ENCODE measurements around the gene TNFSF15.

The TNFSF15 gene

DNA sequence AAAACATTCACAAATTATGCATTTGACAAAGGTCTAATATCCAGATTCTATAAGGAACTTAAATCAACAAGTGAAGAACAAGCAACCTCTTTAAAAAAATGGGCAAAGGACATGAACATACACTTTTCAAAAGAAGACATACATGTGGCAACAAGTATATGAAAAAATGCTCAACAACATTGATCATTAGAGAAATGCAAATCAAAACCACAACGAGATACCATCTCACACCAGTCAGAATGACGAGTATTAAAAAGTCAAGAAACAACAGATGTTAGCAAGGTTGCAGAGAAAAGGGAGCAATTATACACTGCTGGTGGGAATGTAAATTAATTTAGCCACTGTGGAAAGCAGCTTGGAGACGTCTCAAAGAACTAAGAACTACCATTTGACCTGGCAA lies 38.9 kb upstream of the TNFSF15 start:
- Histone ChIP-seq H3K9me3 (ENCODE audit: low read length) (no peaks in the 10 kb centered on the region), H3K9ac (ENCODE audit: low read length) (no peak overlapping the region), H3K27me3 (ENCODE audit: control insufficient read depth in 1 of 2, insufficient read depth in 2 of 2, low read length in 2 of 2) (no peaks in the 10 kb centered on the region), H3K4me3 (ENCODE audit: low read depth in 1 of 2, low read length in 2 of 2) (no peak overlapping the region), H3K36me3 (ENCODE audit: insufficient read depth, low read length) (no peaks in the 10 kb centered on the region), H3K4me1 (ENCODE audit: insufficient read depth, low read length) (no peaks in the 10 kb centered on the region), H3K27ac (ENCODE audit: low read depth, low read length) (no peak overlapping the region)

DNA sequence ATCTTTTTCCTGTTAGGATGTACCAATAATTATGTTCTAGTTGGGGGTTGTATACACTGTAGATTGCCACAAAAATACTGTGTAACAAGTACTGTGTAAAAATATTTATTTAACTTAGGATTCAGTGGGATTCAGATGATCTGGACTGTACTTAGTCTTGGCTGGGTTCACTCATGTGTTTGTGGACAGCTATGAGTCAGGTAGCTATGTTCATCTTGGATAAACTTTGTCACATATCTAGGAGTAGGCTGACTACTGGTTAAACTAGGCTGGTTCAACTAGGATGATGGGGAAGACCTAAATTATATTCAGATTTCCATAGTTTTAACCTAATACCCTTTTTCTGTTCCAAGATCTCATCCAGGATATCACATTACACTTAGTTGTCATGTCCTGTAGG lies 32.1 kb upstream of the TNFSF15 start:
- Histone ChIP-seq H3K27ac (ENCODE audit: low read depth, low read length) (no peak overlapping the region), H3K9me3 (ENCODE audit: low read length) (no peaks in the 10 kb centered on the region), H3K27me3 (ENCODE audit: control insufficient read depth in 1 of 2, insufficient read depth in 2 of 2, low read length in 2 of 2) (no peaks in the 10 kb centered on the region), H3K4me1 (ENCODE audit: insufficient read depth, low read length) (no peaks in the 10 kb centered on the region), H3K9ac (ENCODE audit: low read length) (no peak overlapping the region), H3K36me3 (ENCODE audit: insufficient read depth, low read length) (no peaks in the 10 kb centered on the region), H3K4me3 (ENCODE audit: low read depth in 1 of 2, low read length in 2 of 2) (no peak overlapping the region)

DNA sequence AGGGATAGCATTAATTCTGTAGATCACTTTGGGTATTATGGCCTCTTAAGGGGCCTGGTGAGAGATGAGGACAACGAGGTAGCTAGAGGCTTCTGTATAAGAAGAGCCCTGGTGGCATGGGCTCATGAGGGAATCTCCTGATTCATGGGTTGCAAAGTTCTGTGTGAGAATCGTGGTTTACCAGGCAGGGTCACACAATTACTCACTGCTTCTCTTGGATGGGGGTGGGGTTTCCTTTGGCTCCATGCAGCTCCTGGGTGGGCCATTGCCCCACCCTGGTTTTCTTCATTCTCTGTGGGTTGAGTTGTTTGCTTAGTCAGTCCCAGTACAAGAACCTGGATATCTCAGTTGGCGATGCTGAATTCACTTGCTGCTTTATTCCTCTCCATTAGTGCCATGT lies 30.9 kb upstream of the TNFSF15 start:
- H3K9me3 ChIP-seq (ENCODE audit: low read length) = no peaks in the 10 kb centered on the region
- H3K27me3 ChIP-seq (ENCODE audit: control insufficient read depth in 1 of 2, insufficient read depth in 2 of 2, low read length in 2 of 2) = no peaks in the 10 kb centered on the region
- H3K27ac ChIP-seq (ENCODE audit: low read depth, low read length) = no peak overlapping the region
- H3K36me3 ChIP-seq (ENCODE audit: insufficient read depth, low read length) = no peaks in the 10 kb centered on the region
- no peak overlapping the region for H3K9ac ChIP-seq (ENCODE audit: low read length)
- no peak overlapping the region for H3K4me3 ChIP-seq (ENCODE audit: low read depth in 1 of 2, low read length in 2 of 2)
- H3K4me1 ChIP-seq (ENCODE audit: insufficient read depth, low read length) = no peaks in the 10 kb centered on the region

DNA sequence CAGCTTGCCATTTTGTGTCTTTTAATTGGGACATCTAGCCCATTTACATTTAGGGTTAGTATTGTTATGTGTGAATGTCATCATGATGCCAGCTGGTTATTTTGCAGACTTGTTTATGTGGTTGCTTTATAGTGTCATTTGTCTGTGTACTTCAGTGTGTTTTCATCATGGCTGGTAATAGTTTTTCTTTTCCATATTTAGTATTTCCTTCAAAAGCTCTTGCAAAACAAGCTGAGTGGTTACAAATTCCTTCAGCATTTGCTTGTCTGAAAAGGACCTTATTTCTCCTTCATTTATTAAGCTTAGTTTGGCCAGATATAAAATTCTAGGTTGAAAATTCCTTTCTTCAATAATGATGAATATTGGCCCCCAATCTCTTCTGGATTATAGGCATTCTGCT lies 28.5 kb upstream of the TNFSF15 start:
- H3K9ac ChIP-seq (ENCODE audit: low read length) = no peak overlapping the region
- no peaks in the 10 kb centered on the region for H3K36me3 ChIP-seq (ENCODE audit: insufficient read depth, low read length)
- no peak overlapping the region for H3K4me3 ChIP-seq (ENCODE audit: low read depth in 1 of 2, low read length in 2 of 2)
- no peaks in the 10 kb centered on the region for H3K27me3 ChIP-seq (ENCODE audit: control insufficient read depth in 1 of 2, insufficient read depth in 2 of 2, low read length in 2 of 2)
- H3K27ac ChIP-seq (ENCODE audit: low read depth, low read length) = no peak overlapping the region
- H3K9me3 ChIP-seq (ENCODE audit: low read length) = no peaks in the 10 kb centered on the region
- H3K4me1 ChIP-seq (ENCODE audit: insufficient read depth, low read length) = no peaks in the 10 kb centered on the region

DNA sequence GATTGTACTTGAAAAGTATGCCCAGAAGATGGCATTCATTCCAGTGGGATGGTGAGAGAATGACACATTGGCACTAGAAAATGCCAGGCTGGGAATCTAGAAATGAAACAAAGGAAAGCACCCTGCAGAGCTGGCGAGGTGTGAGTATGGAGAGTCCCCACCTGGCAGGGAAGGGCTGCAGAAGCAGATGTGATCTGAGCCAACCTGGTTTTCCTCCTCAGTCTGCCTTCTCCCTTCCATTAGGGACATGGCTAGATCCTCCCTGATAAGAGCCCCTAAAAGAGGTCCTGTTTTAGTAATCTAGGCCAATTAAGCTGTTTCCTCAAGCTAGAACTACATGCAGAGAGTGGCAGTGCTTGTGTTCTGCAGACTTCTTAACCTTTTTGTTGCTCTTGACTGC lies 24.7 kb upstream of the TNFSF15 start:
- H3K27ac ChIP-seq (ENCODE audit: low read depth, low read length) = no peak overlapping the region
- H3K27me3 ChIP-seq (ENCODE audit: control insufficient read depth in 1 of 2, insufficient read depth in 2 of 2, low read length in 2 of 2) = no peaks in the 10 kb centered on the region
- no peak overlapping the region for H3K4me3 ChIP-seq (ENCODE audit: low read depth in 1 of 2, low read length in 2 of 2)
- H3K4me1 ChIP-seq (ENCODE audit: insufficient read depth, low read length) = no peaks in the 10 kb centered on the region
- no peaks in the 10 kb centered on the region for H3K9me3 ChIP-seq (ENCODE audit: low read length)
- H3K9ac ChIP-seq (ENCODE audit: low read length) = no peak overlapping the region
- H3K36me3 ChIP-seq (ENCODE audit: insufficient read depth, low read length) = no peaks in the 10 kb centered on the region

DNA sequence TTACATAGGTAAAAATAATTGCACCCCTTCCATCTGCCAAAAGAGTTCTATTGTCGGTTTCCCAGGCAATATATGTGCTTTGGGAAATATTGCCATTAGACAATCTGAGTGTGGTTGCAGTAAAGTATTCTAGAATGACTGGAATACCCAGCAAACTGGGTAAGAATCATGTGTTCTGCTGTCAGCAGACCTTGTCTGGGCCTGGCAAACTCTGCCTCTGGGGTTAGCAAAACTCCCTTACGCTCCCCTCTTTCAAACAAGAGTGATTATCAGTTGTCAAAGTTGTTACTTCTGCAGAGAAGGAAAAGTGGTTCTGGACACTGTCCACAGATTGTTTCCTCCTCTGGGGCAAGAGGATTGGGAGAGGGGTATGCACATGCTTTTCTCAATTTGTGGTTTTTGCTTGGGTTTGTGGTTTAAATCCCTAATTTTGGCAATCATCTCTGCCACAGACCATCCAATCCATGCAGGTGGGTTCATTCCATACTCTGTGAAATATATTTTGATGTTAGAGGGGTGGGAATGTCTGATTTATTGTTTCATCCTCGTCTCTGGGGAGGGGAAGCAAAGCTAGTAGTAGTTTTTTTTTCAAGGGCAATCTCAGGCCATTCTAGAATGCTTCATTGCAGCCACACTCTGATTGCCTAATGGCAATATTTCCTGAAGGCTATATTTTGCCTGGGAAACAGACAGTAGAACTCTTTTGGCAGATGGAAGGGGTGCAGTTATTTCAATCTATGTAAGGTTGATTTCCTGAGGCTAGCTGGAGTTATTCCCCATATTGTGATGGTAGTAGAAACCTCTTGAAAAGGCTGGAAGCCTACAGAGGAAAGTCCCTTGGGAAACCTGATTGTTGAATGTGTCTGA lies 24.0 kb upstream of the TNFSF15 start:
- no peak overlapping the region for H3K4me3 ChIP-seq (ENCODE audit: low read depth in 1 of 2, low read length in 2 of 2)
- H3K27me3 ChIP-seq (ENCODE audit: control insufficient read depth in 1 of 2, insufficient read depth in 2 of 2, low read length in 2 of 2) = no peaks in the 10 kb centered on the region
- H3K9me3 ChIP-seq (ENCODE audit: low read length) = no peaks in the 10 kb centered on the region
- no peaks in the 10 kb centered on the region for H3K4me1 ChIP-seq (ENCODE audit: insufficient read depth, low read length)
- H3K27ac ChIP-seq (ENCODE audit: low read depth, low read length) = no peak overlapping the region
- H3K36me3 ChIP-seq (ENCODE audit: insufficient read depth, low read length) = no peaks in the 10 kb centered on the region
- no peak overlapping the region for H3K9ac ChIP-seq (ENCODE audit: low read length)

DNA sequence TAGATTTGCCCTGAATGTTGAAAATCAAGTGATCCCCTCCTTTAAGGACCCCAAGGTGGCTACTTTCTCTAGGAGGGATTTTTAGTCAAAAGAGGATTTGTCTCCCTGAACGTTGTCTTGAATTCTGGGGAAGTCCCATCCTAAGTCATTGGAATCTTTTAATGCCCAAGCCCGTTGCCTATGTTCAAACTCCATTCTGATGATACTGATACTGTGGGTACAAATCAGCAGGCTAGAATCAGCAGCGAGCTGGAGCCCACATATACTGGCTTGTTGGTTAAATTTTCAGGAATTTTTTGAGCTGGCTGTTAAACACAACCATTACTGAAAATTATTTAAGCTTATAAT lies 22.4 kb upstream of the TNFSF15 start:
- Histone ChIP-seq H3K27ac (ENCODE audit: low read depth, low read length) (no peak overlapping the region), H3K4me1 (ENCODE audit: insufficient read depth, low read length) (no peaks in the 10 kb centered on the region), H3K4me3 (ENCODE audit: low read depth in 1 of 2, low read length in 2 of 2) (no peak overlapping the region), H3K9me3 (ENCODE audit: low read length) (no peaks in the 10 kb centered on the region), H3K27me3 (ENCODE audit: control insufficient read depth in 1 of 2, insufficient read depth in 2 of 2, low read length in 2 of 2) (no peaks in the 10 kb centered on the region), H3K9ac (ENCODE audit: low read length) (no peak overlapping the region), H3K36me3 (ENCODE audit: insufficient read depth, low read length) (no peaks in the 10 kb centered on the region)

DNA sequence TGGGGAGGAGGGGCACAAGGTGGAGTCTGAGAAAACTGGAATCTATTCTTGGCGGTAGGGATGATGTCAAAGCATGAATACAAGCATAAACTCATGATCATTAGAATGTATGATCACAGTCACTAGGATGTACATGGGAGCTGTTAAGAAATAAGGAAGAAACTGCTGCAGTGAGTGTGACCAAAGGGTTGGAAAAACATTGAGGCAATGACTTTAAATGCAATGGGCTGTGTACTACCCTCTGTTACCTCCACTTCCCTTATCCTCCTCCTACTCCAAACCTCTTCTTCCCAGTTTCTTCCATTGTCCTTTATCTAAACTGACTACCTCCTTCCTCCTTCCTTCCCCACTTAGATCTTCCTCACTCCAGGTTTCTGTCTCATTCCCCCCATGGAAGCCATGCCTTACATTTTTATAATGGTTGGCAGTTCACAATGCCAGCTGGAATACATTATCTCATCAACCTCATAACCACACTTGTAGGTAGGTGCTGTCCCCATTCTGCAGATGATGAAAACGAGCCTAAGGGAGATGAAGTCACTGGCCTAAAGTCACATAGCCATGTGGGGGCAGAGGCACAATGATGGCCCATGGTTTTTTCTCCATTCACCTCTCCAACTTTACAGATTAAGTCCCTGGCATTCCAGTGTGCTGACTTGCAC lies 21.9 kb upstream of the TNFSF15 start:
- H3K4me1 ChIP-seq (ENCODE audit: insufficient read depth, low read length) = no peaks in the 10 kb centered on the region
- no peaks in the 10 kb centered on the region for H3K9me3 ChIP-seq (ENCODE audit: low read length)
- H3K4me3 ChIP-seq (ENCODE audit: low read depth in 1 of 2, low read length in 2 of 2) = no peak overlapping the region
- no peaks in the 10 kb centered on the region for H3K36me3 ChIP-seq (ENCODE audit: insufficient read depth, low read length)
- no peak overlapping the region for H3K9ac ChIP-seq (ENCODE audit: low read length)
- no peaks in the 10 kb centered on the region for H3K27me3 ChIP-seq (ENCODE audit: control insufficient read depth in 1 of 2, insufficient read depth in 2 of 2, low read length in 2 of 2)
- no peak overlapping the region for H3K27ac ChIP-seq (ENCODE audit: low read depth, low read length)

DNA sequence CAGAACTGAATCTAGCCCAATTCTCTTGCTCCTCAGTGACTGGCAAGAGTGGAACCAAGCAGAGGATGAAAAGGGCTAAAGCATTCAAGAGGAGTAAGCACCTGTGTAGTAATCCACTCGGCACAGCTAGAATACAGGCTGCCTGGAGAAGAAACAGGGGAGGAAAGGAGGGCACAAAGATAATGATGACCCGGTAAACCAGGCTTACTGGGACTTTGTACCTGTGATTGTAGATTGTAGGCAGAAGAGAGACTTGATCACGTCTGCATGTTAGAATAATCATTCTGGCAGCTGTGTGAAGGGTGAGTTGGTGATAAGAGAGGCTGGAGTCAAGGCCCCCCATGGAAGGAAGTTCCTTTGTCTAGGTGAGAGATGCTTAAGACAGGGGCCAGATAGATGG lies 20.6 kb upstream of the TNFSF15 start:
- no peaks in the 10 kb centered on the region for H3K36me3 ChIP-seq (ENCODE audit: insufficient read depth, low read length)
- H3K4me1 ChIP-seq (ENCODE audit: insufficient read depth, low read length) = no peaks in the 10 kb centered on the region
- H3K9ac ChIP-seq (ENCODE audit: low read length) = no peak overlapping the region
- H3K9me3 ChIP-seq (ENCODE audit: low read length) = no peaks in the 10 kb centered on the region
- H3K27me3 ChIP-seq (ENCODE audit: control insufficient read depth in 1 of 2, insufficient read depth in 2 of 2, low read length in 2 of 2) = no peaks in the 10 kb centered on the region
- no peak overlapping the region for H3K4me3 ChIP-seq (ENCODE audit: low read depth in 1 of 2, low read length in 2 of 2)
- no peak overlapping the region for H3K27ac ChIP-seq (ENCODE audit: low read depth, low read length)

DNA sequence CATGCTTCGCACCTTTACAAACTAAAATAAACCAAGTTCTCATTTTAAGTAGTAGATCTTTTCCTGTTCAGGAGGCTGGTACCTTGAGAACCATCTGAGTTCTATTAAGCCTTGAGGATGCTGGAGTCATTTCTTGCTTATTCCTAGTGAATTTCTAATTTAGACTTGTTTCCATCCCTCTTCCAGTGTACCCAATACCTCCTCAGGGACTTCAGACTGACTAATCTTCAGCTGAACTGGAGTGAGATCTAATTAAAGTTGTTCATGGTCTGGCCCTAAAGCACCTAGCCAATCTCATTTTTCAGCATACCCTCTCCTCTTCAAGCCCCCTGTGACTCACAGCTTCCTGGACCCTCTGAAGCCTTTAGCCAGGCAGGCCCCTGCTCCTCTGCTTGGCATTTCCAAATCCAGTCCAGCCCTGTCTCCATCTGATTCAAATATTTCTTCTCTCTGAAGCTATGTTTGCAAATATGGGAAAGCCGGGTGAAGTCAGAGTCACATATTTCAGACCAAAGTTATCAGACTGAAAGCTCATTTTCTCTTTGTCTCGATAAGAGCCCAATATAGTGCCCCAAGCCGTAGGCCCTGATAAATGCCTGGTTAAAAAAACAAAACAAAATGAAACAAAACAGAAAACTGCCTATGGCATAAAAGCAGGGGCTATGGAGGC lies 19.4 kb upstream of the TNFSF15 start:
- H3K9ac ChIP-seq (ENCODE audit: low read length) = no peak overlapping the region
- no peaks in the 10 kb centered on the region for H3K36me3 ChIP-seq (ENCODE audit: insufficient read depth, low read length)
- no peaks in the 10 kb centered on the region for H3K9me3 ChIP-seq (ENCODE audit: low read length)
- no peak overlapping the region for H3K27ac ChIP-seq (ENCODE audit: low read depth, low read length)
- H3K4me1 ChIP-seq (ENCODE audit: insufficient read depth, low read length) = no peaks in the 10 kb centered on the region
- H3K4me3 ChIP-seq (ENCODE audit: low read depth in 1 of 2, low read length in 2 of 2) = no peak overlapping the region
- no peaks in the 10 kb centered on the region for H3K27me3 ChIP-seq (ENCODE audit: control insufficient read depth in 1 of 2, insufficient read depth in 2 of 2, low read length in 2 of 2)

DNA sequence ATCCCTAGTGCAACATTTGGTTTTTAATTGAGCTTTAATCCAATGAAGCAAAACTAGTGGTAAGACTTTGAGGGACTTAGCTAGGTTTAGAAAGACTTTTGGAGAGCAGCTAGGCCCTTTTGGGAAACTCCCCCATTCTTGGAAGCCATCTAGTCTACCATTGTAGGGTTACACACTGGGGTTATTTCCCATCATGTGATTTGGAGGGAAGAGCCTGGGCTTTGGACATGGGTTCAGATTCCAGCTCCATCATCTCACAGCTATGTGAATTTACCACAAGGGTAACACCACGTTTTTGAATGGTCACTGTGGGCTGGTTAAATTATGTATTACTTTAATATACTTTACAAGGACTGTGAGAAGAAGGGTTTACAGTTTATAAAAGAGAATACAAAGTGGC lies 18.3 kb upstream of the TNFSF15 start:
- Histone ChIP-seq H3K27ac (ENCODE audit: low read depth, low read length) (no peak overlapping the region), H3K4me3 (ENCODE audit: low read depth in 1 of 2, low read length in 2 of 2) (no peak overlapping the region), H3K27me3 (ENCODE audit: control insufficient read depth in 1 of 2, insufficient read depth in 2 of 2, low read length in 2 of 2) (no peaks in the 10 kb centered on the region), H3K36me3 (ENCODE audit: insufficient read depth, low read length) (no peaks in the 10 kb centered on the region), H3K9ac (ENCODE audit: low read length) (no peak overlapping the region), H3K4me1 (ENCODE audit: insufficient read depth, low read length) (no peaks in the 10 kb centered on the region), H3K9me3 (ENCODE audit: low read length) (no peaks in the 10 kb centered on the region)

All from muscle layer of colon (tissue), 2 donors.